ENCODE measurements around the gene CEMIP2.

DNA sequence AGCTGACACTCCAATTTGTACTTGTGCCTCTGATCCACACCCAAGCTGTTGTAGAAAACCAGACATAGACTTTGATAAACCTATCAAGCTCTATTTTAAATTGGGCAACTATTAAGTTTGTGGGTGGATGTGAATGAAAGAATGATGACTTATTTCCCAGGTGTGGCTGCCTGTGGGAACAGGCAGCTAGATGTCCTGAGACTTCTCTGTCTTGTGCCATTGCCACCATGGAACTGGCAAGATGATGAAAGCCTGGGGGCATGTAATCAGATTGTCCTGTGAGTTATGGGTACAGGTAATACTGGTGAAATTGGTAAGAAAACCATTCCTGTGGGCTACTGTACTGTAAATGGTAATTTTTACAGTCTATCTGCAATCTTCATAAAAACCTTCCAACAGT, 57.5 kb downstream of the CEMIP2 start:
- TF ChIP-seq, protein P1, sequence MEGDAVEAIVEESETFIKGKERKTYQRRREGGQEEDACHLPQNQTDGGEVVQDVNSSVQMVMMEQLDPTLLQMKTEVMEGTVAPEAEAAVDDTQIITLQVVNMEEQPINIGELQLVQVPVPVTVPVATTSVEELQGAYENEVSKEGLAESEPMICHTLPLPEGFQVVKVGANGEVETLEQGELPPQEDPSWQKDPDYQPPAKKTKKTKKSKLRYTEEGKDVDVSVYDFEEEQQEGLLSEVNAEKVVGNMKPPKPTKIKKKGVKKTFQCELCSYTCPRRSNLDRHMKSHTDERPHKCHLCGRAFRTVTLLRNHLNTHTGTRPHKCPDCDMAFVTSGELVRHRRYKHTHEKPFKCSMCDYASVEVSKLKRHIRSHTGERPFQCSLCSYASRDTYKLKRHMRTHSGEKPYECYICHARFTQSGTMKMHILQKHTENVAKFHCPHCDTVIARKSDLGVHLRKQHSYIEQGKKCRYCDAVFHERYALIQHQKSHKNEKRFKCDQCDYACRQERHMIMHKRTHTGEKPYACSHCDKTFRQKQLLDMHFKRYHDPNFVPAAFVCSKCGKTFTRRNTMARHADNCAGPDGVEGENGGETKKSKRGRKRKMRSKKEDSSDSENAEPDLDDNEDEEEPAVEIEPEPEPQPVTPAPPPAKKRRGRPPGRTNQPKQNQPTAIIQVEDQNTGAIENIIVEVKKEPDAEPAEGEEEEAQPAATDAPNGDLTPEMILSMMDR (conservative IDR thresholded peaks at IDR 0.05 in 1 of 2, IDR thresholded peaks at IDR 0.05 in 1 of 2; ENCODE audit: low read depth in 1 of 2, low read length in 2 of 2): no peak
- TF ChIP-seq EZH2 (IDR thresholded peaks at IDR 0.05; ENCODE audit: low read length, missing control alignments): no peak

Measured in fibroblast of lung (primary cell).